Sigmoid colon (tissue), 7 donors: ENCODE data around the gene MARS1. TPM values are rescaled to one million over a fixed set of nuclear protein-coding genes. Genes with fewer than 3 reads are reported as not detected.
A peak's percentile ranks its signal among the peaks of the same experiment; 100 is the strongest.

Experiments used
- DNase-seq: peaks from one replicate; pipeline ENCODE4 v3.0.0-alpha.2; 2019
- H3K27ac ChIP-seq, 4 donors: fragments of 200-600 bp; sonication (generic); one replicate each; pipeline ENCODE4 v1.5.1; 2016 to 2019; ENCODE audit warnings: mild to moderate bottlenecking in 1 of 4
- H3K27me3 ChIP-seq, 3 donors: fragments of 200-600 bp; sonication (generic); one replicate each; pipeline ENCODE4 v1.5.1; 2019; ENCODE audit warnings: mild to moderate bottlenecking in 1 of 3
- H3K36me3 ChIP-seq, 4 donors: fragments of 200-600 bp; sonication (generic); one replicate each; pipeline ENCODE4 v1.5.1; 2016 to 2019
- H3K4me1 ChIP-seq, 4 donors: fragments of 200-600 bp; sonication (generic); one replicate each; pipeline ENCODE4 v1.5.1; 2017 to 2019
- H3K4me3 ChIP-seq, 4 donors: fragments of 200-600 bp; sonication (generic); one replicate each; pipeline ENCODE4 v1.5.1; 2017 to 2019; ENCODE audit warnings: mild to moderate bottlenecking in 2 of 4, moderate library complexity in 1 of 4
- H3K9me3 ChIP-seq, 4 donors: fragments of 200-600 bp in 3 of 4; sonication (generic) in 3 of 4; one replicate each; pipeline versions ENCODE4 v1.5.1 to v1.6.1; 2013 to 2019
- EP300 ChIP-seq, 4 donors: sonication (generic); formaldehyde crosslinking; IDR thresholded peaks; one replicate each; pipeline ENCODE4 v1.6.1; 2017; ENCODE audit warnings: antibody characterized with exemption in 4 of 4
- POLR2A ChIP-seq, 2 donors: fragments of 450-650 bp; IDR thresholded peaks; one replicate each; pipeline ENCODE4 v1.6.1; 2016; ENCODE audit warnings: antibody characterized with exemption in 2 of 2, mild to moderate bottlenecking in 2 of 2, moderate library complexity in 2 of 2
- POLR2AphosphoS5 ChIP-seq, 4 donors: sonication (generic); formaldehyde crosslinking; IDR thresholded peaks; one replicate each; pipeline ENCODE4 v1.6.1; 2017; ENCODE audit warnings: antibody characterized with exemption in 4 of 4
- WGBS, 2 donors: extraction: QIAGEN DNeasy Blood & Tissue Kit; methylation state at CpG; one replicate each; pipeline ENCODE4 v1.1.7; 2013; 5-methylcytosine and 5-hydroxymethylcytosine counted together
- intact Hi-C: fragments of 100-400 bp; cut with DNase I; formaldehyde crosslinking; loops from one replicate; pipeline ENCODE4 v1.15.1; 2023
- polyA plus RNA-seq, 3 donors: library from polyadenylated mRNA; stranded (reverse); fragments of 200-250 nt; gene quantifications; one replicate each; pipeline ENCODE4 v1.2.3, GENCODE V29; 2013
- total RNA-seq, 4 donors: library from RNA; depleted of rRNA; stranded (reverse); fragments of >200 nt; gene quantifications; one replicate each; pipeline ENCODE4 v1.1.0, GENCODE V29; 2016
- TF ChIP-seq, protein P1 (sequence below), 4 experiments: fragments of 450-650 bp in 3 of 4; fragments of 200-600 bp in 1 of 4; IDR thresholded peaks; one replicate each; pipeline ENCODE4 v1.5.1; 2016 to 2019; ENCODE audit warnings: antibody characterized with exemption in 4 of 4, mild to moderate bottlenecking in 3 of 4, moderate library complexity in 2 of 4
- donor health status: healthy with polysubstance abuse.
- donor health status: Bipolar disorder and iron deficiency.
- donor health status: healthy.

MARS1 gene
- total and polyA plus RNA-seq, 7 donors, result 22.9 to 86.2 (median 51.5) TPM

DNA sequence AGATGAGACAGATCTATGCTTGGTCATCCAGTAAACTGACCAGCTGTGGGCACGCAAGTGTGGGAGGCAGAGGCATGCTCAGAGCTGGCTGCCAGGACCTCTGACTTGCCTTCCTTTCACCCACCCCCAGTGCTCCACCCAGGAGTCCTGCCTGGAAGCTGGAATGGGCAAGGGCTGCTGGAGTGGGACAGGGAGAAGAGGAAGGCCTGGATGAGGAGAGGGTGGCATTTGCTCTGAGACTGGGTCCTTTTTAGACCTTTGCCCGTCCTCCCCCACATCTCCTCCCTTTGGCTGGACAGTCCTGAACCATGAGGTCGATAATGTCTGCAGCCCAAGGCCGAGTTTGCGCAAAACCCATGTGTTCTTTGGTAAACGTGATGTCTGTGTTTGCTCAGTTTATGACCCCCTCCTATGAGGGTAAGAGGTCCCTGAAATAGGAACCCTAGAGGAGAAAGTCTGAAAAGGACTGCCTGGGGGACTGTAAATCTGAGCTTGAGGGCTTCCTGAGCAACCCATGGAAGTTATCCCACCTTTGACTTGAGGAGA lies 36.6 kb upstream of the MARS1 start:
- WGBS, 2 donors, result 44 to 73% methylated on average over 6 of the region's 6 CpGs
- peaks cover 0 to 21% (median 10%) of the 10 kb centered on the region in 4 donors for H3K4me1 ChIP-seq
- intact Hi-C loops, result no loop called here
- DNase-seq, result no peak
- H3K36me3 ChIP-seq, result no peaks in the 10 kb centered on the region
- no peak overlapping the region for H3K27ac ChIP-seq
- no peak overlapping the region for H3K4me3 ChIP-seq
- TF ChIP-seq POLR2A (IDR thresholded peaks at IDR 0.05), result no peak
- no peak for TF ChIP-seq POLR2AphosphoS5 (IDR thresholded peaks at IDR 0.05)
- TF ChIP-seq EP300 (IDR thresholded peaks at IDR 0.05), result no peak
- TF ChIP-seq, protein P1, sequence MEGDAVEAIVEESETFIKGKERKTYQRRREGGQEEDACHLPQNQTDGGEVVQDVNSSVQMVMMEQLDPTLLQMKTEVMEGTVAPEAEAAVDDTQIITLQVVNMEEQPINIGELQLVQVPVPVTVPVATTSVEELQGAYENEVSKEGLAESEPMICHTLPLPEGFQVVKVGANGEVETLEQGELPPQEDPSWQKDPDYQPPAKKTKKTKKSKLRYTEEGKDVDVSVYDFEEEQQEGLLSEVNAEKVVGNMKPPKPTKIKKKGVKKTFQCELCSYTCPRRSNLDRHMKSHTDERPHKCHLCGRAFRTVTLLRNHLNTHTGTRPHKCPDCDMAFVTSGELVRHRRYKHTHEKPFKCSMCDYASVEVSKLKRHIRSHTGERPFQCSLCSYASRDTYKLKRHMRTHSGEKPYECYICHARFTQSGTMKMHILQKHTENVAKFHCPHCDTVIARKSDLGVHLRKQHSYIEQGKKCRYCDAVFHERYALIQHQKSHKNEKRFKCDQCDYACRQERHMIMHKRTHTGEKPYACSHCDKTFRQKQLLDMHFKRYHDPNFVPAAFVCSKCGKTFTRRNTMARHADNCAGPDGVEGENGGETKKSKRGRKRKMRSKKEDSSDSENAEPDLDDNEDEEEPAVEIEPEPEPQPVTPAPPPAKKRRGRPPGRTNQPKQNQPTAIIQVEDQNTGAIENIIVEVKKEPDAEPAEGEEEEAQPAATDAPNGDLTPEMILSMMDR (IDR thresholded peaks at IDR 0.05), result no peak
- peaks cover 0 to 7% (median 0%) of the 10 kb centered on the region in 3 donors for H3K27me3 ChIP-seq
- no peaks in the 10 kb centered on the region for H3K9me3 ChIP-seq

DNA sequence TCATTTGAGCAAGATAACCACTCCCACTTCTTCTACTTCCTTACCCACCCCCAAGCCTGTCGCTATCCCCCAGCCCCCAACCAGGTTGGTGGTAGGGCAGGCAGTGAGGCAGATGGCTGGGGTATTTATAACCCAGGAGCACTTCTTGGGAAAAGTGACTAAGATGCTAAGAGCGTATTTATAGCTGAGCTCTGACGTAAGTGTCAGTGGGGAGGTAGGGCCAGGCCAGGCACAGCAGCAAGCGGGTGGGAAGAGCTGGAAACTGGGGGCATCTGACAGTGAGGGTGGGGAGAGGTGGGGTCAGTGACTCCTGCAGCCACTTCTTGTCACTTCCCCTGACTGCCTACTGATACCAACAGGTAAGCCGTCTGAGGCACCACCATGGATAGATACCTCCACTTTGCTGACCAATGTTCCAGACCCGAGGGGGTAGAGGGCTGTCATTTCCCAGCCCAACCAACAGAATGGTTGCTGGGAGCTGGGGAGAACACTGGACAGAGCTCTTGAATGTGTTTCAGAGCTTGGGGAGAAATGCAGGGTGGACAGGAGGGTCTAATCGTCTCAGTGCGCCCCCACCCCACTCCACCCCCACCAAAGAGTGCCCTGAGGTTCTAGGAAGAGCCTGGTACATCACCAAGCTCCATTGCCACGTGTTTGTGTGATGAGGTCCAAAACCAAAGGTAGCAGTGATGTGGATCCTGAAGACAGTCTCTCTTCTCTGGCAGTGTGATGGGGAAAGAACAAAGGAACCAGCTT lies 35.5 kb upstream of the MARS1 start:
- H3K4me1 ChIP-seq, result peaks cover 0 to 21% (median 10%) of the 10 kb centered on the region in 4 donors
- H3K9me3 ChIP-seq, result no peaks in the 10 kb centered on the region
- intact Hi-C loops, result loop anchor here (2.0 kb wide), 1 partner anchor 144 kb away; no protein-coding TSS in a partner anchor
- peak overlapping the region in 3 of 4 donors; percentile 55 to 71 (median 62) for H3K27ac ChIP-seq
- no peak for DNase-seq
- peaks cover 0 to 7% (median 0%) of the 10 kb centered on the region in 3 donors for H3K27me3 ChIP-seq
- TF ChIP-seq EP300 (IDR thresholded peaks at IDR 0.05) (peak in 2 of 4 donors; percentile 4 to 52), POLR2A (IDR thresholded peaks at IDR 0.05) (no peak), POLR2AphosphoS5 (IDR thresholded peaks at IDR 0.05) (peak in 2 of 4 donors; percentile 11 to 57)
- TF ChIP-seq, protein P1 (IDR thresholded peaks at IDR 0.05), result no peak
- 31 to 43% methylated on average over 9 of the region's 9 CpGs for WGBS, 2 donors
- H3K4me3 ChIP-seq, result no peak overlapping the region
- no peaks in the 10 kb centered on the region for H3K36me3 ChIP-seq

DNA sequence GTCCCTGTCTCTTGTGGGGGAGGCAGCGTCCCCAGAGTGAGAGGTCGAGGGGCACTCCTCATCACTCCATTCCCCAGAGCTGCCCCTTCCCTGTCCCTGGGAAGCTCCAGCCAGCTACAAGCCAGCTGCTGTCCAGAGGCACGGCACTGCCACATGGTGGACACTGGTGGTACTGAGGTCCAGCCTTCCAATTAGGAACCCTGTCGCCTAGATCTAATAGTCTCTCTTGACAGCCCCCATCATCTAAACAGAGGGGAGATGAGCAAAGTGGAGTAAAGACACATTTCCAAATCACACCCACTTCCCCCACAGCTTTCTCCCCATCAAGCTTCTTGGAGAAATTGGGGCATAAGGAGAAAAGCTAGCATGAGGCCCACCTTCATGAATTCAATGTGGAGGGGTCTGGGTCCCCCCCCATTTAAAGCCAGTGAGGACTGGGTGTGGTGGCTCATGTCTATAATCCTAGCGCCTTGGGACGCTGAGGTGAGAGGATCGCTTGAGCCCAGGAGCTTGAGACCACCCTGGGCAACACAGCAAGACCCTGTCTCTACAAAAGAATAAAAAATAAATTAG lies 34.8 kb upstream of the MARS1 start:
- 32 to 34% methylated on average over 7 of the region's 7 CpGs for WGBS, 2 donors
- Histone ChIP-seq H3K27me3 (peaks cover 0 to 7% (median 0%) of the 10 kb centered on the region in 3 donors), H3K36me3 (no peaks in the 10 kb centered on the region), H3K4me1 (peaks cover 0 to 21% (median 10%) of the 10 kb centered on the region in 4 donors), H3K9me3 (no peaks in the 10 kb centered on the region), H3K27ac (peak overlapping the region in 3 of 4 donors; percentile 55 to 71 (median 62)), H3K4me3 (no peak overlapping the region)
- peak; percentile 89 for DNase-seq
- intact Hi-C loops, result loop anchor here (1.0 to 2.0 kb wide), 2 partner anchors 144 to 190 kb away; no protein-coding TSS in a partner anchor
- TF ChIP-seq POLR2AphosphoS5 (IDR thresholded peaks at IDR 0.05) (no peak), EP300 (IDR thresholded peaks at IDR 0.05) (no peak), POLR2A (IDR thresholded peaks at IDR 0.05) (no peak)
- TF ChIP-seq, protein P1 (IDR thresholded peaks at IDR 0.05), result peak; percentile 67 to 95 (median 92)

DNA sequence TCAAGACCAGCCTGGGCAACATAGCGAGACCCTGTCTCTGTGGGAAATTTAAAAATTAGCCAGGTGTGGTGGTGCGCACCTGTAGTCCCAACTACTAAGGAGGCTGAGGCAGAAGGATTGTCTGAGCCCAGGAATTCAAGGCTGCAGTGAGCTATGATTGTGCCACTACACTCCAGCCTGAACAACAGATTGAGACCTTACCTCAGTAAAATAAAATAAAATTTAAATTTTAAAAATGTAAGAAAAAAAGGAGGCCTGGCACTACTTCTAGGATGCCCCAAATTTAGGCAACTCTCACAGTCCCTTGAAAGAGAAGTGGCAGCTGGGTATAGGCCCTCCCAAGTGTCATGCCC lies 33.7 kb upstream of the MARS1 start:
- Histone ChIP-seq H3K27ac (no peak overlapping the region), H3K27me3 (peaks cover 0 to 7% (median 0%) of the 10 kb centered on the region in 3 donors), H3K4me1 (peaks cover 0 to 27% (median 13%) of the 10 kb centered on the region in 4 donors), H3K36me3 (no peaks in the 10 kb centered on the region), H3K9me3 (no peaks in the 10 kb centered on the region), H3K4me3 (no peak overlapping the region)
- TF ChIP-seq POLR2A (IDR thresholded peaks at IDR 0.05), result no peak
- no peak for TF ChIP-seq EP300 (IDR thresholded peaks at IDR 0.05)
- TF ChIP-seq POLR2AphosphoS5 (IDR thresholded peaks at IDR 0.05), result no peak
- DNase-seq, result no peak
- 95 to 97% methylated on average over 2 of the region's 2 CpGs for WGBS, 2 donors
- intact Hi-C loops, result no loop called here
